MM.1S (cell line): ENCODE data around the gene NUAK2.
A peak's percentile ranks its signal among the peaks of the same experiment; 100 is the strongest.

ENCODE experiments used
- DNase-seq: peaks from one replicate; pipeline ENCODE4 v3.0.0-alpha.2; 2015
- H2AFZ ChIP-seq: fragments of 300-600 bp; sonication (generic); 2 replicates; pipeline ENCODE4 v1.6.0; 2016; ENCODE audit warnings: antibody characterized with exemption, low read length
- H3F3A ChIP-seq: fragments of 300-600 bp; sonication (generic); 2 replicates; pipeline ENCODE4 v1.6.1; 2016; ENCODE audit warnings: mild to moderate bottlenecking, antibody characterized with exemption, low read length, moderate library complexity, mixed read lengths; ENCODE audit not compliant: insufficient read depth
- H3K27ac ChIP-seq: fragments of 300-600 bp; sonication (generic); 2 replicates; pipeline ENCODE4 v1.5.1; 2016; ENCODE audit warnings: mild to moderate bottlenecking, low read length
- H3K27me3 ChIP-seq: fragments of 300-600 bp; sonication (generic); replicated peaks from 2 replicates; pipeline ENCODE4 v1.6.0; 2016; ENCODE audit warnings: low read length; ENCODE audit not compliant: insufficient read depth
- H3K36me3 ChIP-seq: fragments of 300-600 bp; sonication (generic); replicated peaks from 2 replicates; pipeline ENCODE4 v1.6.1; 2016; ENCODE audit warnings: mild to moderate bottlenecking, low read length, mixed read lengths; ENCODE audit not compliant: insufficient read depth
- H3K4me1 ChIP-seq: fragments of 300-600 bp; sonication (generic); 2 replicates; pipeline ENCODE4 v1.6.1; 2016; ENCODE audit warnings: low read length, mixed read lengths
- H3K4me2 ChIP-seq: fragments of 300-600 bp; sonication (generic); 2 replicates; pipeline ENCODE4 v1.6.0; 2016; ENCODE audit warnings: low read depth, low read length
- H3K4me3 ChIP-seq: fragments of 300-600 bp; sonication (generic); 2 replicates; pipeline ENCODE4 v1.5.1; 2016; ENCODE audit warnings: low read length, mixed read lengths
- H3K79me2 ChIP-seq: fragments of 300-600 bp; sonication (generic); 2 replicates; pipeline ENCODE4 v1.6.1; 2016; ENCODE audit warnings: mixed run types, low read length, mixed read lengths
- H3K9ac ChIP-seq: fragments of 300-600 bp; sonication (generic); 2 replicates; pipeline ENCODE4 v1.6.1; 2016; ENCODE audit warnings: low read length, mixed read lengths
- H3K9me2 ChIP-seq: fragments of 300-600 bp; sonication (generic); replicated peaks from 2 replicates; pipeline ENCODE4 v1.6.1; 2016; ENCODE audit warnings: mild to moderate bottlenecking, low read length, mixed read lengths; ENCODE audit not compliant: insufficient read depth
- H3K9me3 ChIP-seq: fragments of 300-600 bp; sonication (generic); replicated peaks from 2 replicates; pipeline ENCODE4 v1.6.1; 2016; ENCODE audit warnings: mild to moderate bottlenecking, low read length, mixed read lengths; ENCODE audit not compliant: insufficient read depth
- H4K20me1 ChIP-seq: fragments of 300-600 bp; sonication (generic); 2 replicates; pipeline ENCODE4 v1.6.1; 2016; ENCODE audit warnings: mild to moderate bottlenecking, low read length, moderate library complexity, mixed read lengths; ENCODE audit not compliant: insufficient read depth
- EZH2 ChIP-seq: fragments of 300-600 bp; sonication (generic); optimal IDR thresholded peaks from 2 replicates; pipeline ENCODE3; 2017; ENCODE audit warnings: low read depth, mild to moderate bottlenecking, antibody characterized with exemption, low read length, mixed read lengths
- EZH2phosphoT487 ChIP-seq: fragments of 300-600 bp; sonication (generic); IDR thresholded peaks from 2 replicates; pipeline ENCODE4 v1.6.1; 2018; ENCODE audit warnings: antibody characterized with exemption, low read length
- TF ChIP-seq, protein P1 (sequence below): fragments of 300-600 bp; sonication (generic); IDR thresholded peaks from 2 replicates; pipeline ENCODE4 v1.5.1; 2016; ENCODE audit warnings: antibody characterized with exemption, low read length, mixed read lengths

Gene NUAK2

GRCh38 chr1:205319081-205320018 is 2.2 kb downstream of the NUAK2 start:
- no peaks in the 10 kb centered on the region for H3K9me3 ChIP-seq
- H3K27ac ChIP-seq, result no peak overlapping the region; the same call in 1 of the 2 replicates
- H3K4me1 ChIP-seq, result peaks cover 53% of the 10 kb centered on the region
- H3K4me2 ChIP-seq, result peak overlapping the region; percentile 92
- peak; percentile 45 for DNase-seq
- H3K79me2 ChIP-seq, result peaks cover 71% of the 10 kb centered on the region
- H3K36me3 ChIP-seq, result no peaks in the 10 kb centered on the region
- no peaks in the 10 kb centered on the region for H4K20me1 ChIP-seq
- H3F3A ChIP-seq, result peaks cover 26% of the 10 kb centered on the region
- H3K9me2 ChIP-seq, result no peaks in the 10 kb centered on the region
- no peak for TF ChIP-seq EZH2
- TF ChIP-seq EZH2phosphoT487, result no peak
- no peaks in the 10 kb centered on the region for H3K27me3 ChIP-seq
- no peak overlapping the region for H2AFZ ChIP-seq
- H3K4me3 ChIP-seq, result peak overlapping the region; percentile 28
- peak overlapping the region; percentile 2; the same call in 1 of the 2 replicates for H3K9ac ChIP-seq

GRCh38 chr1:205318231-205318991 is 3.1 kb downstream of the NUAK2 start:
- TF ChIP-seq EZH2phosphoT487 (no peak), EZH2 (no peak)
- TF ChIP-seq, protein P1, sequence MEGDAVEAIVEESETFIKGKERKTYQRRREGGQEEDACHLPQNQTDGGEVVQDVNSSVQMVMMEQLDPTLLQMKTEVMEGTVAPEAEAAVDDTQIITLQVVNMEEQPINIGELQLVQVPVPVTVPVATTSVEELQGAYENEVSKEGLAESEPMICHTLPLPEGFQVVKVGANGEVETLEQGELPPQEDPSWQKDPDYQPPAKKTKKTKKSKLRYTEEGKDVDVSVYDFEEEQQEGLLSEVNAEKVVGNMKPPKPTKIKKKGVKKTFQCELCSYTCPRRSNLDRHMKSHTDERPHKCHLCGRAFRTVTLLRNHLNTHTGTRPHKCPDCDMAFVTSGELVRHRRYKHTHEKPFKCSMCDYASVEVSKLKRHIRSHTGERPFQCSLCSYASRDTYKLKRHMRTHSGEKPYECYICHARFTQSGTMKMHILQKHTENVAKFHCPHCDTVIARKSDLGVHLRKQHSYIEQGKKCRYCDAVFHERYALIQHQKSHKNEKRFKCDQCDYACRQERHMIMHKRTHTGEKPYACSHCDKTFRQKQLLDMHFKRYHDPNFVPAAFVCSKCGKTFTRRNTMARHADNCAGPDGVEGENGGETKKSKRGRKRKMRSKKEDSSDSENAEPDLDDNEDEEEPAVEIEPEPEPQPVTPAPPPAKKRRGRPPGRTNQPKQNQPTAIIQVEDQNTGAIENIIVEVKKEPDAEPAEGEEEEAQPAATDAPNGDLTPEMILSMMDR, result no peak
- no peaks in the 10 kb centered on the region for H3K36me3 ChIP-seq
- H3F3A ChIP-seq, result peaks cover 35% of the 10 kb centered on the region
- no peaks in the 10 kb centered on the region for H4K20me1 ChIP-seq
- H3K27me3 ChIP-seq, result no peaks in the 10 kb centered on the region
- H3K4me3 ChIP-seq, result no peak overlapping the region
- H3K79me2 ChIP-seq, result peaks cover 80% of the 10 kb centered on the region
- no peak overlapping the region for H2AFZ ChIP-seq
- no peak overlapping the region for H3K9ac ChIP-seq
- DNase-seq, result no peak
- no peaks in the 10 kb centered on the region for H3K9me2 ChIP-seq
- no peaks in the 10 kb centered on the region for H3K9me3 ChIP-seq
- no peak overlapping the region for H3K27ac ChIP-seq
- 0 out of 2 replicates have a peak overlapping the region, but pooled peaks have one; percentile 2 for H3K4me2 ChIP-seq
- H3K4me1 ChIP-seq, result peaks cover 60% of the 10 kb centered on the region

GRCh38 chr1:205317311-205317917 is 4.1 kb downstream of the NUAK2 start:
- no peak for DNase-seq
- Histone ChIP-seq H3K4me2 (peak overlapping the region; percentile 3; the same call in 1 of the 2 replicates), H3K4me1 (peaks cover 70% of the 10 kb centered on the region), H2AFZ (no peak overlapping the region), H3K27me3 (no peaks in the 10 kb centered on the region), H3K4me3 (no peak overlapping the region), H3F3A (peaks cover 43% of the 10 kb centered on the region), H4K20me1 (no peaks in the 10 kb centered on the region), H3K79me2 (peaks cover 90% of the 10 kb centered on the region), H3K27ac (no peak overlapping the region), H3K9ac (no peak overlapping the region), H3K36me3 (no peaks in the 10 kb centered on the region), H3K9me2 (no peaks in the 10 kb centered on the region), H3K9me3 (no peaks in the 10 kb centered on the region)
- TF ChIP-seq, protein P1, result no peak
- TF ChIP-seq EZH2 (no peak), EZH2phosphoT487 (no peak)
